Effector memory CD4-positive, alpha-beta T cell (primary cell): Measurements from ENCODE around the gene OR6B2.

ENCODE experiments used
- DNase-seq, 3 donors: peaks; one replicate each; pipeline ENCODE4 v3.0.0-alpha.2; 2020
- H3K27ac ChIP-seq: 2 replicates; pipeline ENCODE4 v1.7.0; 2013; ENCODE audit warnings: mild to moderate bottlenecking, low read length, moderate library complexity; ENCODE audit not compliant: insufficient read depth, poor library complexity, severe bottlenecking
- H3K27me3 ChIP-seq: replicated peaks from 2 replicates; pipeline ENCODE4 v1.7.0; 2013; ENCODE audit warnings: mild to moderate bottlenecking, low read length; ENCODE audit not compliant: insufficient read depth, control insufficient read depth, poor library complexity, severe bottlenecking
- H3K36me3 ChIP-seq: 2 replicates; pipeline ENCODE4 v1.7.0; 2013; ENCODE audit warnings: mild to moderate bottlenecking, low read length, moderate library complexity; ENCODE audit not compliant: control insufficient read depth, insufficient read depth
- H3K4me1 ChIP-seq: 2 replicates; pipeline ENCODE4 v1.7.0; 2013; ENCODE audit warnings: low read length, mild to moderate bottlenecking; ENCODE audit not compliant: control insufficient read depth, insufficient read depth, poor library complexity, severe bottlenecking
- H3K4me3 ChIP-seq: 2 replicates; pipeline ENCODE4 v1.7.0; 2013; ENCODE audit warnings: low read length, low read depth, mild to moderate bottlenecking; ENCODE audit not compliant: insufficient read depth, poor library complexity, severe bottlenecking
- H3K9me3 ChIP-seq: 2 replicates; pipeline ENCODE4 v1.7.0; 2013; ENCODE audit warnings: mild to moderate bottlenecking, low read length, moderate library complexity; ENCODE audit not compliant: control insufficient read depth

OR6B2 gene

GRCh38 chr2:239985356-239985755 lies 44.9 kb downstream of the OR6B2 start:
- H3K4me1 ChIP-seq: no peaks in the 10 kb centered on the region
- no peak for DNase-seq
- no peaks in the 10 kb centered on the region for H3K9me3 ChIP-seq
- H3K27me3 ChIP-seq: no peaks in the 10 kb centered on the region
- H3K4me3 ChIP-seq: no peak overlapping the region
- no peak overlapping the region for H3K27ac ChIP-seq
- peaks cover 53% of the 10 kb centered on the region for H3K36me3 ChIP-seq

GRCh38 chr2:239984421-239985194 lies 45.6 kb downstream of the OR6B2 start:
- H3K27ac ChIP-seq: no peak overlapping the region
- no peak for DNase-seq
- peaks cover 50% of the 10 kb centered on the region for H3K36me3 ChIP-seq
- H3K4me1 ChIP-seq: no peaks in the 10 kb centered on the region
- H3K9me3 ChIP-seq: no peaks in the 10 kb centered on the region
- no peaks in the 10 kb centered on the region for H3K27me3 ChIP-seq
- H3K4me3 ChIP-seq: no peak overlapping the region

- Histone ChIP-seq H3K4me3 (no peak overlapping the region), H3K27me3 (no peaks in the 10 kb centered on the region), H3K9me3 (no peaks in the 10 kb centered on the region), H3K4me1 (no peaks in the 10 kb centered on the region), H3K36me3 (peaks cover 41% of the 10 kb centered on the region), H3K27ac (no peak overlapping the region)
- DNase-seq: no peak
These were observed 47.0 kb downstream of the OR6B2 start for GRCh38 chr2:239983004-239983778.
